ENCODE measurements around the gene TEX10. TPM values are rescaled to one million over a fixed set of nuclear protein-coding genes. Genes with fewer than 3 reads are reported as not detected.

Gene TEX10
- total and polyA plus RNA-seq, 9 of the 15 experiments (the other 6 are each of a cell fraction or from before 2014, with no cell fraction given) = 27.8 to 60.0 (median 47.9) TPM

- TF ChIP-seq ZNF407 (IDR thresholded peaks at IDR 0.05; ENCODE audit: low read depth) (0 out of 2 replicates have a peak, but pooled peaks have one; percentile 18), SPI1 (IDR thresholded peaks at IDR 0.05; ENCODE audit: borderline replicate concordance, low read depth, low read length) (peak; percentile 56; the same call in 1 of the 2 replicates)
Observed at GRCh38 chr9:100281676-100282387, 70.9 kb downstream of the TEX10 start (continued).
